ENCODE data around the gene OXCT1.
A peak's percentile ranks its signal among the peaks of the same experiment; 100 is the strongest.

OXCT1 gene

GRCh38 chr5:41883243-41883642 is 13.0 kb upstream of the OXCT1 start:
- Mint-ChIP-seq H3K9me3 (no peaks in the 10 kb centered on the region), H3K4me3 (no peak overlapping the region), H3K27ac (no peak overlapping the region), H3K4me1 (ENCODE audit: low read depth in 2 of 2) (no peaks in the 10 kb centered on the region), H3K27me3 (peaks cover 7 to 11% of the 10 kb centered on the region in 2 donors), H3K36me3 (ENCODE audit: insufficient read depth) (no peaks in the 10 kb centered on the region)
- ATAC-seq (replicated peaks) (no peak), DNase-seq (no peak)

GRCh38 chr5:41882765-41883164 is 12.5 kb upstream of the OXCT1 start:
- no peak overlapping the region for H3K27ac Mint-ChIP-seq
- H3K4me3 Mint-ChIP-seq, result no peak overlapping the region
- H3K36me3 Mint-ChIP-seq (ENCODE audit: insufficient read depth), result no peaks in the 10 kb centered on the region
- DNase-seq, result no peak
- no peaks in the 10 kb centered on the region for H3K4me1 Mint-ChIP-seq (ENCODE audit: low read depth in 2 of 2)
- H3K9me3 Mint-ChIP-seq, result no peaks in the 10 kb centered on the region
- no peak for ATAC-seq (replicated peaks)
- peaks cover 6 to 7% of the 10 kb centered on the region in 2 donors for H3K27me3 Mint-ChIP-seq

GRCh38 chr5:41878643-41879478 is 8.6 kb upstream of the OXCT1 start:
- Mint-ChIP-seq H3K36me3 (ENCODE audit: insufficient read depth) (no peaks in the 10 kb centered on the region), H3K4me1 (ENCODE audit: low read depth in 2 of 2) (peaks cover 0 to 2% of the 10 kb centered on the region in 2 donors), H3K27ac (no peak overlapping the region), H3K27me3 (peaks cover 0 to 7% of the 10 kb centered on the region in 2 donors), H3K9me3 (no peaks in the 10 kb centered on the region), H3K4me3 (no peak overlapping the region)
- no peak for DNase-seq
- ATAC-seq (replicated peaks), result no peak

GRCh38 chr5:41878173-41878572 is 7.9 kb upstream of the OXCT1 start:
- H3K27ac Mint-ChIP-seq, result no peak overlapping the region
- H3K9me3 Mint-ChIP-seq, result no peaks in the 10 kb centered on the region
- H3K4me1 Mint-ChIP-seq (ENCODE audit: low read depth in 2 of 2), result peaks cover 0 to 4% of the 10 kb centered on the region in 2 donors
- no peak overlapping the region for H3K4me3 Mint-ChIP-seq
- DNase-seq, result no peak
- no peak for ATAC-seq (replicated peaks)
- no peaks in the 10 kb centered on the region for H3K36me3 Mint-ChIP-seq (ENCODE audit: insufficient read depth)
- H3K27me3 Mint-ChIP-seq, result peaks cover 0 to 7% of the 10 kb centered on the region in 2 donors

GRCh38 chr5:41877408-41877807 is 7.2 kb upstream of the OXCT1 start:
- H3K27ac Mint-ChIP-seq, result no peak overlapping the region
- DNase-seq, result no peak

GRCh38 chr5:41876678-41877077 is 6.5 kb upstream of the OXCT1 start:
- Mint-ChIP-seq H3K36me3 (ENCODE audit: insufficient read depth) (peaks cover 4% of the 10 kb centered on the region), H3K9me3 (no peaks in the 10 kb centered on the region), H3K4me3 (no peak overlapping the region), H3K27me3 (peaks cover 0 to 7% of the 10 kb centered on the region in 2 donors), H3K27ac (no peak overlapping the region), H3K4me1 (ENCODE audit: low read depth in 2 of 2) (peaks cover 0 to 4% of the 10 kb centered on the region in 2 donors)
- DNase-seq (no peak), ATAC-seq (replicated peaks) (no peak)

More at GRCh38 chr5:41877408-41877807, 7.2 kb upstream of the OXCT1 start:
- Mint-ChIP-seq H3K9me3 (no peaks in the 10 kb centered on the region), H3K4me3 (no peak overlapping the region), H3K4me1 (ENCODE audit: low read depth in 2 of 2) (peaks cover 0 to 4% of the 10 kb centered on the region in 2 donors), H3K27me3 (peaks cover 0 to 7% of the 10 kb centered on the region in 2 donors), H3K36me3 (ENCODE audit: insufficient read depth) (peaks cover 2% of the 10 kb centered on the region)
- no peak for ATAC-seq (replicated peaks)

- peaks cover 10 to 11% of the 10 kb centered on the region in 2 donors for H3K4me1 Mint-ChIP-seq (ENCODE audit: low read depth in 2 of 2)
- peak overlapping the region in 1 of 2 donors; percentile 25 for H3K4me3 Mint-ChIP-seq
- H3K27ac Mint-ChIP-seq, result no peak overlapping the region
- peaks cover 0 to 7% of the 10 kb centered on the region in 2 donors for H3K27me3 Mint-ChIP-seq
- peaks cover 12% of the 10 kb centered on the region for H3K36me3 Mint-ChIP-seq (ENCODE audit: insufficient read depth)
- DNase-seq, result no peak
- no peaks in the 10 kb centered on the region for H3K9me3 Mint-ChIP-seq
- no peak for ATAC-seq (replicated peaks)
These were observed 4.9 kb upstream of the OXCT1 start for GRCh38 chr5:41875121-41875520.

- Mint-ChIP-seq H3K27ac (no peak overlapping the region), H3K4me3 (no peak overlapping the region), H3K36me3 (ENCODE audit: insufficient read depth) (peaks cover 17% of the 10 kb centered on the region), H3K4me1 (ENCODE audit: low read depth in 2 of 2) (peaks cover 10 to 11% of the 10 kb centered on the region in 2 donors), H3K27me3 (peaks cover 0 to 7% of the 10 kb centered on the region in 2 donors), H3K9me3 (no peaks in the 10 kb centered on the region)
- no peak for DNase-seq
- no peak for ATAC-seq (replicated peaks)
These were observed 4.4 kb upstream of the OXCT1 start for GRCh38 chr5:41874512-41875060.

GRCh38 chr5:41871852-41872251 is 1.6 kb upstream of the OXCT1 start:
- H3K9me3 Mint-ChIP-seq, result no peaks in the 10 kb centered on the region
- ATAC-seq (replicated peaks) (no peak), DNase-seq (no peak)
- no peaks in the 10 kb centered on the region for H3K27me3 Mint-ChIP-seq
- peaks cover 27 to 31% of the 10 kb centered on the region in 2 donors for H3K4me1 Mint-ChIP-seq (ENCODE audit: low read depth in 2 of 2)
- peak overlapping the region in 1 of 2 donors; percentile 94 for H3K27ac Mint-ChIP-seq
- H3K36me3 Mint-ChIP-seq (ENCODE audit: insufficient read depth), result peaks cover 28% of the 10 kb centered on the region
- no peak overlapping the region for H3K4me3 Mint-ChIP-seq

- no peaks in the 10 kb centered on the region for H3K9me3 Mint-ChIP-seq
- peaks cover 29 to 35% of the 10 kb centered on the region in 2 donors for H3K4me1 Mint-ChIP-seq (ENCODE audit: low read depth in 2 of 2)
- H3K36me3 Mint-ChIP-seq (ENCODE audit: insufficient read depth), result peaks cover 28% of the 10 kb centered on the region
- H3K27ac Mint-ChIP-seq, result peak overlapping the region; percentile 93 to 94
- DNase-seq (no peak), ATAC-seq (replicated peaks) (no peak)
- H3K4me3 Mint-ChIP-seq, result peak overlapping the region; percentile 89 to 91
- no peaks in the 10 kb centered on the region for H3K27me3 Mint-ChIP-seq
These were observed 413 bp upstream of the OXCT1 start for GRCh38 chr5:41870627-41871048.

GRCh38 chr5:41869151-41869723 is 988 bp downstream of the OXCT1 start:
- Mint-ChIP-seq H3K4me3 (peak overlapping the region; percentile 89 to 91), H3K4me1 (ENCODE audit: low read depth in 2 of 2) (peaks cover 39 to 48% of the 10 kb centered on the region in 2 donors), H3K27ac (peak overlapping the region; percentile 93 to 94), H3K36me3 (ENCODE audit: insufficient read depth) (peaks cover 28% of the 10 kb centered on the region), H3K9me3 (no peaks in the 10 kb centered on the region), H3K27me3 (no peaks in the 10 kb centered on the region)
- ATAC-seq (replicated peaks) (no peak), DNase-seq (peak in 1 of 3 experiments; percentile 3)

GRCh38 chr5:41863871-41864486 is 6.2 kb downstream of the OXCT1 start:
- H3K9me3 Mint-ChIP-seq, result no peaks in the 10 kb centered on the region
- peak overlapping the region; percentile 26 to 67 for H3K27ac Mint-ChIP-seq
- H3K4me1 Mint-ChIP-seq (ENCODE audit: low read depth in 2 of 2), result peaks cover 32 to 46% of the 10 kb centered on the region in 2 donors
- no peaks in the 10 kb centered on the region for H3K27me3 Mint-ChIP-seq
- peaks cover 20% of the 10 kb centered on the region for H3K36me3 Mint-ChIP-seq (ENCODE audit: insufficient read depth)
- DNase-seq (no peak), ATAC-seq (replicated peaks) (no peak)
- H3K4me3 Mint-ChIP-seq, result no peak overlapping the region

GRCh38 chr5:41858890-41859289 is 11.3 kb downstream of the OXCT1 start:
- H3K27ac Mint-ChIP-seq, result peak overlapping the region; percentile 10 to 87
- H3K36me3 Mint-ChIP-seq (ENCODE audit: insufficient read depth), result peaks cover 28% of the 10 kb centered on the region
- H3K9me3 Mint-ChIP-seq, result no peaks in the 10 kb centered on the region
- no peak overlapping the region for H3K4me3 Mint-ChIP-seq
- H3K27me3 Mint-ChIP-seq, result no peaks in the 10 kb centered on the region
- ATAC-seq (replicated peaks), result no peak
- peaks cover 7 to 12% of the 10 kb centered on the region in 2 donors for H3K4me1 Mint-ChIP-seq (ENCODE audit: low read depth in 2 of 2)
- DNase-seq, result no peak
